Measurements from ENCODE around the gene CACNA1I. TPM values are rescaled to one million over a fixed set of nuclear protein-coding genes. Genes with fewer than 3 reads are reported as not detected.

CACNA1I gene
- total and polyA plus RNA-seq, 2 donors (not counting 1 experiment from before 2014, with no cell fraction given): under 0.01 to 0.01 TPM

DNA sequence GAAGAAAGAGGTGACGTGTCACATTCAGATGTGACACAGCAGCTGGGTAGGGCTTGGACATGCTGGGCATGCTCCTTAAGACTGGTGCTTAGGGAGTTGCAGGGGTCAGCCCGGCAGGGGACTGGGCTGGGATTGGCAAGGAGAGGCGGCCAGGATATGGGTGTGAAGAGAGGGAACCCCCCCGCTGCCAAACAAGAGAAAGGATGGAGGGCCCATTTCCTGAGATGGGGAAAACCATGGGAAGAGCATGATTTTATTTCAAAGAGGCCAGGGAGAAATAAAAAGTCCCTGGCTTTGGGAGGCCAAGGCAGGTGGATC lies 44.9 kb upstream of the CACNA1I start:
- Histone ChIP-seq H3K4me3 (replicated peaks in 1 of 4; ENCODE audit: control extremely low read depth in 1 of 4, insufficient read depth in 1 of 4, low read depth in 3 of 4, low read length in 4 of 4) (no peak overlapping the region), H3K9me3 (ENCODE audit: control insufficient read depth, insufficient read depth, low read depth, low read length) (no peaks in the 10 kb centered on the region), H3K79me2 (ENCODE audit: control insufficient read depth, insufficient read depth, low read length) (peaks cover 56% of the 10 kb centered on the region), H3K27me3 (ENCODE audit: control insufficient read depth, insufficient read depth, low read length) (no peaks in the 10 kb centered on the region), H3K4me2 (ENCODE audit: extremely low read depth, insufficient read depth, low read length) (no peak overlapping the region), H2AFZ (ENCODE audit: low read length) (no peak overlapping the region), H3K27ac (ENCODE audit: insufficient read depth, low read length) (no peak overlapping the region), H3K36me3 (ENCODE audit: control insufficient read depth, insufficient read depth, low read length) (peaks cover 32% of the 10 kb centered on the region), H3K9ac (ENCODE audit: insufficient read depth, low read length) (no peak overlapping the region), H4K20me1 (ENCODE audit: control insufficient read depth, extremely low read depth, insufficient read depth, low read length) (peaks cover 3% of the 10 kb centered on the region), H3K4me1 (ENCODE audit: control insufficient read depth, extremely low read depth, insufficient read depth, low read length) (peaks cover 12% of the 10 kb centered on the region)
- TF ChIP-seq EZH2 (IDR thresholded peaks at IDR 0.05; ENCODE audit: low read length, missing control alignments): no peak
- TF ChIP-seq, protein P1, sequence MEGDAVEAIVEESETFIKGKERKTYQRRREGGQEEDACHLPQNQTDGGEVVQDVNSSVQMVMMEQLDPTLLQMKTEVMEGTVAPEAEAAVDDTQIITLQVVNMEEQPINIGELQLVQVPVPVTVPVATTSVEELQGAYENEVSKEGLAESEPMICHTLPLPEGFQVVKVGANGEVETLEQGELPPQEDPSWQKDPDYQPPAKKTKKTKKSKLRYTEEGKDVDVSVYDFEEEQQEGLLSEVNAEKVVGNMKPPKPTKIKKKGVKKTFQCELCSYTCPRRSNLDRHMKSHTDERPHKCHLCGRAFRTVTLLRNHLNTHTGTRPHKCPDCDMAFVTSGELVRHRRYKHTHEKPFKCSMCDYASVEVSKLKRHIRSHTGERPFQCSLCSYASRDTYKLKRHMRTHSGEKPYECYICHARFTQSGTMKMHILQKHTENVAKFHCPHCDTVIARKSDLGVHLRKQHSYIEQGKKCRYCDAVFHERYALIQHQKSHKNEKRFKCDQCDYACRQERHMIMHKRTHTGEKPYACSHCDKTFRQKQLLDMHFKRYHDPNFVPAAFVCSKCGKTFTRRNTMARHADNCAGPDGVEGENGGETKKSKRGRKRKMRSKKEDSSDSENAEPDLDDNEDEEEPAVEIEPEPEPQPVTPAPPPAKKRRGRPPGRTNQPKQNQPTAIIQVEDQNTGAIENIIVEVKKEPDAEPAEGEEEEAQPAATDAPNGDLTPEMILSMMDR (conservative IDR thresholded peaks at IDR 0.05 in 1 of 2, IDR thresholded peaks at IDR 0.05 in 1 of 2; ENCODE audit: low read depth in 1 of 2, low read length in 2 of 2): no peak
- DNase-seq (ENCODE audit: low read depth in 2 of 2): no peak

DNA sequence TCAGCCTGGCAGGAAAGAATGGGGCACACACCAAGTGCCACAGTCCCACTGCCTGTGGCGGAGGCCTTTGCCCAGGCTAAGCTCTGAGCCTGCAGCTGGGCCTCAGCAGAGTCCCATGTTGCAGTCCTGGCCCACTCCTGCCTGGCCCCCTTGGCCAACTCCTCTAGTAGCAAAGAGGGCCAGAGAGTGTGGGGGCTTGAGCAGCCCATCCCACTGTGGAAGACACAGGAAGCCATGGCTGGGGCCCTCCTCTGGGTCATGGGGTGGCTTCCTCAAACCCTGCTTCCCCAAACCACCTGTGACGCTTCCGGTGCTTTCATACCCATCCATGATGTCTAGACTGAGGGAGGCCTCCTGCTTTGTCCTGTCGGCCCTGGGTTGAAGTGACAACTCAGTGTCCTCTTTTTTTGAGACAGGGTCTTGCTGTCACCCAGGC lies 43.8 kb upstream of the CACNA1I start:
- Histone ChIP-seq H3K4me1 (ENCODE audit: control insufficient read depth, extremely low read depth, insufficient read depth, low read length) (peaks cover 19% of the 10 kb centered on the region), H3K27me3 (ENCODE audit: control insufficient read depth, insufficient read depth, low read length) (no peaks in the 10 kb centered on the region), H3K79me2 (ENCODE audit: control insufficient read depth, insufficient read depth, low read length) (peaks cover 55% of the 10 kb centered on the region), H3K27ac (ENCODE audit: insufficient read depth, low read length) (no peak overlapping the region), H3K9ac (ENCODE audit: insufficient read depth, low read length) (no peak overlapping the region), H3K36me3 (ENCODE audit: control insufficient read depth, insufficient read depth, low read length) (peaks cover 29% of the 10 kb centered on the region), H3K4me2 (ENCODE audit: extremely low read depth, insufficient read depth, low read length) (no peak overlapping the region), H3K4me3 (replicated peaks in 1 of 4; ENCODE audit: control extremely low read depth in 1 of 4, insufficient read depth in 1 of 4, low read depth in 3 of 4, low read length in 4 of 4) (no peak overlapping the region), H4K20me1 (ENCODE audit: control insufficient read depth, extremely low read depth, insufficient read depth, low read length) (no peaks in the 10 kb centered on the region), H2AFZ (ENCODE audit: low read length) (no peak overlapping the region), H3K9me3 (ENCODE audit: control insufficient read depth, insufficient read depth, low read depth, low read length) (no peaks in the 10 kb centered on the region)
- DNase-seq (ENCODE audit: low read depth in 2 of 2): no peak
- TF ChIP-seq, protein P1 (conservative IDR thresholded peaks at IDR 0.05 in 1 of 2, IDR thresholded peaks at IDR 0.05 in 1 of 2; ENCODE audit: low read depth in 1 of 2, low read length in 2 of 2): no peak
- no peak for TF ChIP-seq EZH2 (IDR thresholded peaks at IDR 0.05; ENCODE audit: low read length, missing control alignments)

DNA sequence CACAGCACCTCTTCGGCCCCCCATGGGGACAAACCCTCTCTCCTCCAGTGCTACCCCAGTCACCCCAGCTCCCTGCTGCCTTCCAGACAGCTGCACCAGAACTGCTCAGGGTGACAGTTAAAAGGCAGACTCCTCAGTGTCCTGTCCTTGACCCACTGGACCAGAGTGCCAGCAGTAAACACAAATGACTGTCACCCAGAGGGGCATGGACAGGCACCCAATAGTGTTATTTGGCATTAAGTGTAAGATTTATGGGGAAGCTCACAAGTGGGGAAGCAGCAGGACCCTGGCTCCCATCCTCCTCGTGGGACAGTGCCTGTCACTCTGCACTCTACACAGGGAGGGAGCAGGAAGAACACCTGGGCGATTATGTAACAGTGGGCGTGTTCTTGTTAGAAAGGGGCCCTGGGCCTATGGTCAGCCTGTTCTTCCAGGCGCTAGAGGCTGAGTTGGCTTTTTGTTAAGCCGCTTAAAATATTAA lies 43.0 kb upstream of the CACNA1I start:
- peaks cover 19% of the 10 kb centered on the region for H3K4me1 ChIP-seq (ENCODE audit: control insufficient read depth, extremely low read depth, insufficient read depth, low read length)
- no peak overlapping the region for H3K27ac ChIP-seq (ENCODE audit: insufficient read depth, low read length)
- no peaks in the 10 kb centered on the region for H3K27me3 ChIP-seq (ENCODE audit: control insufficient read depth, insufficient read depth, low read length)
- H2AFZ ChIP-seq (ENCODE audit: low read length): no peak overlapping the region
- no peaks in the 10 kb centered on the region for H4K20me1 ChIP-seq (ENCODE audit: control insufficient read depth, extremely low read depth, insufficient read depth, low read length)
- TF ChIP-seq, protein P1 (conservative IDR thresholded peaks at IDR 0.05 in 1 of 2, IDR thresholded peaks at IDR 0.05 in 1 of 2; ENCODE audit: low read depth in 1 of 2, low read length in 2 of 2): no peak
- TF ChIP-seq EZH2 (IDR thresholded peaks at IDR 0.05; ENCODE audit: low read length, missing control alignments): no peak
- no peak overlapping the region for H3K9ac ChIP-seq (ENCODE audit: insufficient read depth, low read length)
- H3K36me3 ChIP-seq (ENCODE audit: control insufficient read depth, insufficient read depth, low read length): peaks cover 29% of the 10 kb centered on the region
- no peak overlapping the region for H3K4me2 ChIP-seq (ENCODE audit: extremely low read depth, insufficient read depth, low read length)
- peaks cover 53% of the 10 kb centered on the region for H3K79me2 ChIP-seq (ENCODE audit: control insufficient read depth, insufficient read depth, low read length)
- H3K9me3 ChIP-seq (ENCODE audit: control insufficient read depth, insufficient read depth, low read depth, low read length): no peaks in the 10 kb centered on the region
- no peak overlapping the region for H3K4me3 ChIP-seq (replicated peaks in 1 of 4; ENCODE audit: control extremely low read depth in 1 of 4, insufficient read depth in 1 of 4, low read depth in 3 of 4, low read length in 4 of 4)
- no peak for DNase-seq (ENCODE audit: low read depth in 2 of 2)
